ENCODE data around the gene STAT3. TPM values are rescaled to one million over a fixed set of nuclear protein-coding genes. Genes with fewer than 3 reads are reported as not detected.
"Not testable (repeated sequence)": the region's sequence is repeated elsewhere in the genome, so short reads cannot be mapped to it uniquely, and the experiment has no call there.

STAT3 gene
- total RNA-seq, 2 experiments from 2014 or later, result 276 to 286 TPM

DNA sequence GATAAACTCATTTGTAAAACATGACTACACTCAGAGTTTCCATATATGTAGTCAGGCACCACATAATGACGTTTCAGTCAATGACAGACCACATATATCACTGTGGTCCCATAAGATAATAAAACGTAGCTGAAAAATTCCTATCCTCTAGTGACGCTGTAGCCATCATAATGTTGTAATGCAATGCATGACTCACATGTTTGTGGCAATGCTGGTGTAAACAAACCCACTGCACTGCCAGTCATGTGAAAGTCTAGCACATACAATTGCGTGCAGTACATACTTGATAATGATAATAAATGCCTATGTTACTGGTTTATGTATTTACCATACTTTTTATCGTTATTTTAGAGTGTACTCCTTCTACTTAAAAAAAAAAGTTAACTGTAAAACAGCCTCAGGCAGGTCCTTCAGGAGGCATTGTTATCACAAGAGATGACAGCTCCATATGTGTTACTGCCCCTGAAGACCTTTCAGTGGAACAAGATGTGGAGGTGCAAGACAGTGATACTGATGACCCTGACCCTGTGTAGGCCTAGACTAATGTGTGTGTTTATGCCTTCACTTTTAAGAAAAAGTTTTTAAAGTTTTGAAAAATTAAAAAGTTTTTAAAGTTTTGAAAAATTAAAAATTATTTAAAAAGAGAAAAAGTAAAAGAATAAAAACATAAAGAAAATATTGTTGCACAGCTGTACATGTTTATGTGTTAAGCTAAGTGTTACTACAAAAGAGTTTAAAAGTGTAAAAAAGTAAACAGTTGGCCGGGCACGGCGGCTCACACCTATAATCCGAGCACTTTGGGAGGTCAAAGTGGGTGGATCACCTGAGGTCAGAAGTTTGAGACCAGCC, 121.1 kb downstream of the STAT3 start:
- Mint-ChIP-seq H3K36me3 (ENCODE audit: low read depth) (peaks cover 37% of the 10 kb centered on the region), H3K4me3 (peak overlapping the region; percentile 27), H3K9me3 (no peaks in the 10 kb centered on the region), H3K27me3 (no peaks in the 10 kb centered on the region), H3K4me1 (ENCODE audit: low read depth) (peaks cover 60% of the 10 kb centered on the region), H3K27ac (peak overlapping the region; percentile 96)
- ChIA-PET POLR2A (interaction anchor here (0.6 to 12.0 kb wide), 7 partner anchors 8 to 73 kb away, joined by 3 to 136 read pairs (median 4); partner anchors contain the start of genes GHDC and STAT5B), CTCF (interaction anchor here (1.1 to 5.5 kb wide), 4 partner anchors 8 to 44 kb away, joined by 3 to 37 read pairs (median 14); no protein-coding TSS in a partner anchor)
- TF ChIP-seq, protein P1, sequence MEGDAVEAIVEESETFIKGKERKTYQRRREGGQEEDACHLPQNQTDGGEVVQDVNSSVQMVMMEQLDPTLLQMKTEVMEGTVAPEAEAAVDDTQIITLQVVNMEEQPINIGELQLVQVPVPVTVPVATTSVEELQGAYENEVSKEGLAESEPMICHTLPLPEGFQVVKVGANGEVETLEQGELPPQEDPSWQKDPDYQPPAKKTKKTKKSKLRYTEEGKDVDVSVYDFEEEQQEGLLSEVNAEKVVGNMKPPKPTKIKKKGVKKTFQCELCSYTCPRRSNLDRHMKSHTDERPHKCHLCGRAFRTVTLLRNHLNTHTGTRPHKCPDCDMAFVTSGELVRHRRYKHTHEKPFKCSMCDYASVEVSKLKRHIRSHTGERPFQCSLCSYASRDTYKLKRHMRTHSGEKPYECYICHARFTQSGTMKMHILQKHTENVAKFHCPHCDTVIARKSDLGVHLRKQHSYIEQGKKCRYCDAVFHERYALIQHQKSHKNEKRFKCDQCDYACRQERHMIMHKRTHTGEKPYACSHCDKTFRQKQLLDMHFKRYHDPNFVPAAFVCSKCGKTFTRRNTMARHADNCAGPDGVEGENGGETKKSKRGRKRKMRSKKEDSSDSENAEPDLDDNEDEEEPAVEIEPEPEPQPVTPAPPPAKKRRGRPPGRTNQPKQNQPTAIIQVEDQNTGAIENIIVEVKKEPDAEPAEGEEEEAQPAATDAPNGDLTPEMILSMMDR (IDR thresholded peaks at IDR 0.05), result no peak
- ATAC-seq, result peak; percentile 85
- intact Hi-C loops (cut with micrococcal nuclease), result no loop called here
- peak; percentile 74 for DNase-seq

DNA sequence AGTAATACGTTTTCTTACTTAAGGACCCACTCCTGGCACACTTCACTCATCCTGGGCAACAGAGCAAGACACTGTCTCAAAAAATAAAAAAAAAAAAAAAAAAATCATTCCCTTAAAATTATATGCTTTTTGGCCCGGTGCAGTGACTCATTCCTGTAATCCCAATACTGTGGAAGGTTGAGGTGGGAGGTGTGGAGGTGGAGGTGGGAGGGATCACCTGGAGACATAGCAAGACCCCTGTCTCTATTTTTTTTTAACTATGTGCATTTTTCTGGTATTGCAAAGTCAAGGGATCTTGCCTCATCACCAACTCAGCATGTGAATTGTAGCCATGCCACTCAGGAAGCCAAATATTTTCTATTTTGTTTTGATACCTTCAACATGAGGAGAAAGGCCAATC, 121.8 kb downstream of the STAT3 start:
- H3K4me3 Mint-ChIP-seq, result peak overlapping the region; percentile 27
- H3K4me1 Mint-ChIP-seq (ENCODE audit: low read depth), result peaks cover 54% of the 10 kb centered on the region
- H3K27ac Mint-ChIP-seq, result peak overlapping the region; percentile 96
- TF ChIP-seq, protein P1 (IDR thresholded peaks at IDR 0.05), result no peak
- DNase-seq, result no peak
- ChIA-PET CTCF (interaction anchor here (5.5 kb wide), 1 partner anchor 44 kb away, joined by 37 read pairs; no protein-coding TSS in a partner anchor), POLR2A (interaction anchor here (0.6 to 12.0 kb wide), 6 partner anchors 9 to 72 kb away, joined by 3 to 136 read pairs (median 4); partner anchors contain the start of genes GHDC and STAT5B)
- peaks cover 37% of the 10 kb centered on the region for H3K36me3 Mint-ChIP-seq (ENCODE audit: low read depth)
- intact Hi-C loops (cut with micrococcal nuclease), result no loop called here
- H3K27me3 Mint-ChIP-seq, result no peaks in the 10 kb centered on the region
- no peaks in the 10 kb centered on the region for H3K9me3 Mint-ChIP-seq
- ATAC-seq, result no peak

DNA sequence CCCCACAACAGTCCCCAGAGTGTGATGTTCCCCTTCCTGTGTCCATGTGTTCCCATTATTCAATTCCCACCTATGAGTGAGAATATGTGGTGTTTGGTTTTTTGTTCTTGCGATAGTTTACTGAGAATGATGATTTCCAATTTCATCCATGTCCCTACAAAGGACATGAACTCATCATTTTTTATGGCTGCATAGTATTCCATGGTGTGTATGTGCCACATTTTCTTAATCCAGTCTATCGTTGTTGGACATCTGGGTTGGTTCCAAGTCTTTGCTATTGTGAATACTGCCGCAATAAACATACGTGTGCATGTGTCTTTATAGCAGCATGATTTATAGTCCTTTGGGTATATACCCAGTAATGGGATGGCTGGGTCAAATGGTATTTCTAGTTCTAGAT, 123.9 kb downstream of the STAT3 start:
- intact Hi-C loops (cut with micrococcal nuclease); H3K27ac Mint-ChIP-seq; H3K9me3 Mint-ChIP-seq; ATAC-seq; H3K27me3 Mint-ChIP-seq; DNase-seq; H3K4me3 Mint-ChIP-seq: not testable (repeated sequence)
- CTCF ChIA-PET, result interaction anchor here (0.6 to 1.4 kb wide), 2 partner anchors 42 to 225 kb away, joined by 4 read pairs; no protein-coding TSS in a partner anchor
- H3K36me3 Mint-ChIP-seq (ENCODE audit: low read depth), result peaks cover 29% of the 10 kb centered on the region
- POLR2A ChIA-PET, result interaction anchor here (0.7 to 12.0 kb wide), 5 partner anchors 9 to 1060 kb away, joined by 3 to 136 read pairs (median 4); no protein-coding TSS in a partner anchor
- H3K4me1 Mint-ChIP-seq (ENCODE audit: low read depth), result peaks cover 47% of the 10 kb centered on the region

Other genes with a start within 250 kb of the STAT3 start
- 10 to 100 TPM; 30.7 to 32.5 TPM for gene RAB5C, start 233.5 kb downstream of the STAT3 start, total RNA-seq
- gene KCNH4, start 207.3 kb downstream of the STAT3 start, total RNA-seq, result under 1 TPM; 0.38 to 0.43 TPM
- not detected for gene HCRT, start 203.0 kb downstream of the STAT3 start, total RNA-seq
- gene GHDC, start 193.9 kb downstream of the STAT3 start, total RNA-seq, result 10 to 100 TPM; 12.3 to 14.9 TPM
- 100 to 1,000 TPM; 128 to 129 TPM for gene STAT5B, start 112.1 kb downstream of the STAT3 start, total RNA-seq
- 100 to 1,000 TPM; 163 to 190 TPM for gene STAT5A, start 99.9 kb downstream of the STAT3 start, total RNA-seq
- gene CAVIN1, start 34.8 kb upstream of the STAT3 start, total RNA-seq, result 1 to 10 TPM; 1.8 to 2.0 TPM
- 1 to 10 TPM; 5.8 to 7.1 TPM for gene ATP6V0A1, start 70.4 kb upstream of the STAT3 start, total RNA-seq
- gene NAGLU, start 147.8 kb upstream of the STAT3 start, total RNA-seq, result 10 to 100 TPM; 10.8 to 11.4 TPM
- gene HSD17B1, start 164.5 kb upstream of the STAT3 start, total RNA-seq, result under 1 TPM; 0.43 to 0.49 TPM
- gene COASY, start 173.7 kb upstream of the STAT3 start, total RNA-seq, result 10 to 100 TPM; 59.5 to 60.9 TPM
- gene MLX, start 178.7 kb upstream of the STAT3 start, total RNA-seq, result 10 to 100 TPM; 42.7 to 45.9 TPM
- gene PSMC3IP, start 189.3 kb upstream of the STAT3 start, total RNA-seq, result 10 to 100 TPM; 18.1 to 21.4 TPM
- 10 to 100 TPM; 25.0 to 28.2 TPM for gene RETREG3, start 220.9 kb upstream of the STAT3 start, total RNA-seq
- 10 to 100 TPM; 79.5 to 82.4 TPM for gene TUBG1, start 221.2 kb upstream of the STAT3 start, total RNA-seq

All from activated CD8-positive, alpha-beta T cell treated with anti-CD3 and anti-CD28 coated beads for 36 hours (primary cell).